H1 (cell line): ENCODE data around the gene QPCT. TPM values are rescaled to one million over a fixed set of nuclear protein-coding genes. Genes with fewer than 3 reads are reported as not detected.

Experiments
- CTCF ChIA-PET: fragments of 300-600 bp; sonication (Branson Sonifier 250); formaldehyde crosslinking; loops from one replicate; lab custom pipeline; 2021; ENCODE audit not compliant: partially characterized antibody; lab: Charles Lee
- POLR2A ChIA-PET: fragments of 300-600 bp; sonication (Branson Sonifier 250); formaldehyde crosslinking; loops from one replicate; lab custom pipeline; 2021; ENCODE audit warnings: inconsistent platforms; ENCODE audit not compliant: partially characterized antibody; lab: Charles Lee
- DNase-seq, 2 experiments: peaks; one replicate each; pipeline versions ENCODE4 v3.0.0 to v3.0.0-alpha.2; 2010 to 2022; ENCODE audit warnings: low spot score in 2 of 2, low read depth in 1 of 2, mixed read lengths in 1 of 2
- FAIRE-seq: peaks from 2 replicates; lab custom pipeline; 2011; peaks lifted over from hg19 to GRCh38; lab: Jason Lieb, UNC
- H2AFZ ChIP-seq: 2 replicates; pipeline ENCODE4 v1.8.1; 2012; ENCODE audit warnings: low read length, inconsistent platforms
- H2AK5ac ChIP-seq: 2 replicates; pipeline ENCODE4 v1.6.1; 2013; ENCODE audit warnings: low read depth, low read length
- H2BK120ac ChIP-seq: replicated peaks from 2 replicates; pipeline ENCODE3; 2013; ENCODE audit warnings: low read depth, low read length, inconsistent platforms
- H2BK12ac ChIP-seq: 2 replicates; pipeline ENCODE4 v1.6.1; 2013; ENCODE audit warnings: low read depth, low read length
- H2BK15ac ChIP-seq: 2 replicates; pipeline ENCODE4 v1.6.1; 2013; ENCODE audit warnings: low read length
- H2BK20ac ChIP-seq: 2 replicates; pipeline ENCODE4 v1.6.1; 2013; ENCODE audit warnings: low read length
- H2BK5ac ChIP-seq: 2 replicates; pipeline ENCODE4 v1.6.1; 2013; ENCODE audit warnings: low read depth, low read length
- H3K14ac ChIP-seq: 2 replicates; pipeline ENCODE4 v1.6.1; 2013; ENCODE audit warnings: inconsistent platforms; ENCODE audit not compliant: insufficient read length
- H3K18ac ChIP-seq: 2 replicates; pipeline ENCODE4 v1.6.1; 2013; ENCODE audit warnings: low read length; ENCODE audit errors: extremely low read depth
- H3K23ac ChIP-seq: 2 replicates; pipeline ENCODE4 v1.6.1; 2013; ENCODE audit warnings: inconsistent platforms; ENCODE audit not compliant: insufficient read length
- H3K23me2 ChIP-seq: 2 replicates; pipeline ENCODE4 v1.6.1; 2013; ENCODE audit warnings: low read depth, low read length
- H3K27ac ChIP-seq: 2 replicates; pipeline ENCODE4 v1.6.1; 2011; ENCODE audit warnings: low read depth, low read length, inconsistent platforms
- H3K27me3 ChIP-seq, 4 experiments: replicated peaks in 1 of 4; 1 replicate in 1 of 4; 2 replicates in 3 of 4; pipeline versions ENCODE4 v1.6.1 to v1.8.1; 2011 to 2013; ENCODE audit warnings: low read length in 3 of 4, mild to moderate bottlenecking in 3 of 4, inconsistent platforms in 2 of 4, mixed read lengths in 2 of 4, moderate library complexity in 1 of 4; ENCODE audit not compliant: control insufficient read depth in 3 of 4, insufficient read depth in 3 of 4; ENCODE audit errors: extremely low read depth in 1 of 4
- H3K36me3 ChIP-seq, 4 experiments: 2 replicates each; pipeline versions ENCODE4 v1.6.1 to v1.8.1; 2011 to 2013; ENCODE audit warnings: mild to moderate bottlenecking in 4 of 4, low read length in 3 of 4, moderate library complexity in 2 of 4, control low read depth in 1 of 4, inconsistent platforms in 1 of 4; ENCODE audit not compliant: insufficient read depth in 4 of 4, control insufficient read depth in 2 of 4
- H3K4ac ChIP-seq: replicated peaks from 2 replicates; pipeline ENCODE3; 2013; ENCODE audit warnings: low read length, low read depth, mixed read lengths, inconsistent platforms; ENCODE audit not compliant: insufficient read length
- H3K4me1 ChIP-seq, 4 experiments: replicated peaks in 1 of 4; 1 replicate in 1 of 4; 2 replicates in 3 of 4; pipeline versions ENCODE4 v1.6.1 to v1.8.1; 2011 to 2013; ENCODE audit warnings: low read length in 3 of 4, inconsistent platforms in 2 of 4, mixed read lengths in 1 of 4; ENCODE audit not compliant: insufficient read depth in 4 of 4, control insufficient read depth in 3 of 4
- H3K4me2 ChIP-seq, 2 experiments: 2 replicates each; pipeline versions ENCODE4 v1.6.1 to v1.8.1; 2011 to 2013; ENCODE audit warnings: low read depth in 2 of 2, low read length in 2 of 2, control low read depth in 1 of 2, inconsistent platforms in 1 of 2, mild to moderate bottlenecking in 1 of 2; ENCODE audit not compliant: insufficient read depth in 1 of 2
- H3K4me3 ChIP-seq, 4 experiments: fragments of 200-600, 300-600 bp in 1 of 4; sonication (generic), shearing (Covaris generic), sonication (Bioruptor Twin) in 1 of 4; 2 replicates each; pipeline versions ENCODE4 v1.5.1 to v1.8.1; 2011 to 2016; ENCODE audit warnings: low read length in 4 of 4, low read depth in 3 of 4, control low read depth in 2 of 4, inconsistent platforms in 2 of 4, mild to moderate bottlenecking in 2 of 4, mixed read lengths in 1 of 4, moderate library complexity in 1 of 4; ENCODE audit not compliant: insufficient read depth in 2 of 4; ENCODE audit errors: extremely low read depth in 1 of 4
- H3K56ac ChIP-seq: replicated peaks from 2 replicates; pipeline ENCODE3; 2013; ENCODE audit warnings: low read depth, mild to moderate bottlenecking, mixed read lengths, low read length, inconsistent platforms; ENCODE audit not compliant: insufficient read length
- H3K79me1 ChIP-seq: 2 replicates; pipeline ENCODE4 v1.6.1; 2013; ENCODE audit warnings: low read depth, low read length, control low read depth
- H3K79me2 ChIP-seq, 2 experiments: 2 replicates each; pipeline versions ENCODE4 v1.6.1 to v1.8.1; 2012 to 2013; ENCODE audit warnings: low read length in 2 of 2, mild to moderate bottlenecking in 2 of 2, inconsistent platforms in 1 of 2; ENCODE audit not compliant: insufficient read depth in 2 of 2, control insufficient read depth in 1 of 2
- H3K9ac ChIP-seq, 4 experiments: replicated peaks in 1 of 4; 1 replicate in 1 of 4; 2 replicates in 3 of 4; pipeline versions ENCODE4 v1.6.1 to v1.8.1; 2011 to 2013; ENCODE audit warnings: low read depth in 3 of 4, low read length in 3 of 4, control low read depth in 2 of 4, mild to moderate bottlenecking in 2 of 4, moderate library complexity in 2 of 4, inconsistent platforms in 1 of 4; ENCODE audit errors: extremely low read depth in 1 of 4
- H3K9me3 ChIP-seq, 2 experiments: 2 replicates each; pipeline versions ENCODE4 v1.6.1 to v1.8.1; 2012 to 2013; ENCODE audit warnings: mild to moderate bottlenecking in 2 of 2, moderate library complexity in 2 of 2, control low read depth in 1 of 2, inconsistent platforms in 1 of 2, low read depth in 1 of 2, low read length in 1 of 2, mixed read lengths in 1 of 2; ENCODE audit not compliant: insufficient read depth in 2 of 2
- H4K20me1 ChIP-seq, 2 experiments: replicated peaks in 1 of 2; 2 replicates each; pipeline versions ENCODE3 to v1.8.1; 2011 to 2013; ENCODE audit warnings: inconsistent platforms in 2 of 2, low read length in 2 of 2, mild to moderate bottlenecking in 1 of 2; ENCODE audit not compliant: insufficient read depth in 2 of 2, control insufficient read depth in 1 of 2
- H4K5ac ChIP-seq: 2 replicates; pipeline ENCODE4 v1.6.1; 2013; ENCODE audit warnings: low read length, low read depth, mixed read lengths, inconsistent platforms; ENCODE audit not compliant: insufficient read length
- H4K8ac ChIP-seq: 2 replicates; pipeline ENCODE4 v1.8.0; 2013; ENCODE audit warnings: mild to moderate bottlenecking, moderate library complexity, low read length, inconsistent platforms; ENCODE audit not compliant: insufficient read depth; ENCODE audit errors: extremely low read depth
- H4K91ac ChIP-seq: replicated peaks from 2 replicates; pipeline ENCODE3; 2013; ENCODE audit warnings: low read length, mixed read lengths, inconsistent platforms; ENCODE audit not compliant: insufficient read length
- CHD1 ChIP-seq: IDR thresholded peaks from 2 replicates; pipeline ENCODE4 v1.6.1; 2012; ENCODE audit warnings: low read depth, low read length, improper control_type of control experiment
- CHD2 ChIP-seq: IDR thresholded peaks from 2 replicates; pipeline ENCODE4 v1.6.1; 2012; ENCODE audit warnings: low read length, improper control_type of control experiment
- FOSL1 ChIP-seq: IDR thresholded peaks from 2 replicates; pipeline ENCODE4 v1.6.1; 2011; ENCODE audit warnings: mild to moderate bottlenecking, low read depth, low read length, moderate library complexity; ENCODE audit not compliant: insufficient read depth
- JUN ChIP-seq: IDR thresholded peaks from 2 replicates; pipeline ENCODE4 v1.6.1; 2011; ENCODE audit warnings: low read depth, mild to moderate bottlenecking, improper control_type of control experiment, low read length
- KDM5A ChIP-seq: fragments of 200-600 bp; IDR thresholded peaks from 2 replicates; pipeline ENCODE4 v1.7.1; 2012; ENCODE audit warnings: mild to moderate bottlenecking, low read length, inconsistent platforms, mixed read lengths
- MAFK ChIP-seq: IDR thresholded peaks from 2 replicates; pipeline ENCODE4 v1.6.1; 2012; ENCODE audit warnings: low read depth, mild to moderate bottlenecking, improper control_type of control experiment, low read length
- MAX ChIP-seq: IDR thresholded peaks from 2 replicates; pipeline ENCODE4 v1.6.1; 2012; ENCODE audit warnings: inconsistent platforms
- POU5F1 ChIP-seq: IDR thresholded peaks from 2 replicates; pipeline ENCODE4 v1.6.1; 2011; ENCODE audit warnings: low read depth, mild to moderate bottlenecking, low read length, moderate library complexity
- SIN3A ChIP-seq, 2 experiments: IDR thresholded peaks in 1 of 2; conservative IDR thresholded peaks in 1 of 2; 2 replicates each; pipeline ENCODE4 v1.6.1; 2011 to 2012; ENCODE audit warnings: low read length in 2 of 2, improper control_type of control experiment in 1 of 2, low read depth in 1 of 2, mild to moderate bottlenecking in 1 of 2
- SUZ12 ChIP-seq: fragments of 200-600 bp; sonication (generic); IDR thresholded peaks from 2 replicates; pipeline ENCODE4 v1.6.1; 2012; ENCODE audit warnings: mild to moderate bottlenecking, inconsistent platforms, low read length, moderate library complexity, mixed read lengths
- TCF12 ChIP-seq: IDR thresholded peaks from 2 replicates; pipeline ENCODE4 v1.6.1; 2011; ENCODE audit warnings: low read depth, mild to moderate bottlenecking, low read length
- WGBS, 2 experiments: shearing (Covaris generic) in 1 of 2; methylation state at CpG; one replicate each; pipeline versions ENCODE4 v1.1.6 to v1.1.7; 2013 to 2015; ENCODE audit warnings: low lambda C conversion rate in 2 of 2, mixed read lengths in 2 of 2, inconsistent platforms in 1 of 2, low coverage in 1 of 2, missing lambda C conversion rate in 1 of 2; ENCODE audit not compliant: insufficient replicate concordance in 2 of 2, insufficient coverage in 1 of 2, insufficient read length in 1 of 2; ENCODE audit errors: extremely low coverage in 1 of 2, missing lambda C conversion rate in 1 of 2; 5-methylcytosine and 5-hydroxymethylcytosine counted together
- polyA plus RNA-seq, 7 experiments: library from polyadenylated mRNA; depleted of rRNA in 3 of 7; stranded (reverse) in 5 of 7; unstranded in 2 of 7; fragments of >200 nt in 5 of 7; fragments of 200-250 nt in 2 of 7; gene quantifications; 1 replicate in 5 of 7; 2 replicates in 1 of 7; 4 replicates in 1 of 7; pipeline versions ENCODE4 v1.2.1 to v1.2.3, GENCODE V29; 2011 to 2013; ENCODE audit warnings: missing spikeins in 2 of 7, mixed read lengths in 2 of 7
- total RNA-seq: library from RNA; stranded (reverse); fragmentation: NEBNext Ultra II Directional; extraction: Animal tissue kit (Norgen Biotek cat#: 25700); gene quantifications from 2 replicates; pipeline ENCODE4 v1.2.1, GENCODE V29; 2021

QPCT gene
- total and polyA plus RNA-seq, 2 of the 8 experiments (the other 6 are each of a cell fraction or from before 2014, with no cell fraction given), result 4.0 to 4.3 TPM

- no peaks in the 10 kb centered on the region for H3K79me1 ChIP-seq
- H3K36me3 ChIP-seq, result no peaks in the 10 kb centered on the region
- H4K20me1 ChIP-seq, result no peaks in the 10 kb centered on the region
- no peak overlapping the region for H4K91ac ChIP-seq
- no peak overlapping the region for H3K4ac ChIP-seq
- no peak overlapping the region for H3K14ac ChIP-seq
- H3K56ac ChIP-seq, result no peak overlapping the region
- no peak for TF ChIP-seq SUZ12
- no peak for TF ChIP-seq TCF12
- no peak for TF ChIP-seq KDM5A
- TF ChIP-seq SIN3A (conservative IDR thresholded peaks at IDR 0.05 in 1 of 2, IDR thresholded peaks at IDR 0.05 in 1 of 2; ENCODE audit: low read depth in 1 of 2, low read length in 2 of 2), result no peak
- no peak for TF ChIP-seq CHD2
- no peak for TF ChIP-seq POU5F1
- TF ChIP-seq FOSL1, result no peak
- TF ChIP-seq JUN, result no peak
- TF ChIP-seq MAX, result no peak
- no peak for TF ChIP-seq MAFK
- no peak for TF ChIP-seq CHD1
- H2BK120ac ChIP-seq, result no peak overlapping the region
- H2AFZ ChIP-seq, result no peak overlapping the region
- POLR2A ChIA-PET, result no interaction called here
- H2BK15ac ChIP-seq, result no peak overlapping the region
- no peak overlapping the region for H4K8ac ChIP-seq
- H3K27ac ChIP-seq, result no peak overlapping the region
- H3K9me3 ChIP-seq, result no peaks in the 10 kb centered on the region
- CTCF ChIA-PET, result interaction anchor here (0.8 to 8.5 kb wide), 4 partner anchors 48 to 467 kb away, joined by 3 to 132 read pairs (median 6); no protein-coding TSS in a partner anchor
- no peak overlapping the region for H2BK20ac ChIP-seq
- no peaks in the 10 kb centered on the region for H3K4me1 ChIP-seq
- DNase-seq (no peak), FAIRE-seq (no peak)
- no peak overlapping the region for H2AK5ac ChIP-seq
- H2BK12ac ChIP-seq, result no peak overlapping the region
- no peak overlapping the region for H3K4me3 ChIP-seq
- H3K4me2 ChIP-seq, result no peak overlapping the region
- no peak overlapping the region for H2BK5ac ChIP-seq
- no peaks in the 10 kb centered on the region for H3K23me2 ChIP-seq
- no peak overlapping the region for H3K18ac ChIP-seq
- H3K23ac ChIP-seq, result no peak overlapping the region
- no peaks in the 10 kb centered on the region for H3K27me3 ChIP-seq
- 92% methylated on average over 6 of the region's 6 CpGs; no CpG with 5 or more reads in 1 of the 2 experiments for WGBS, 2 experiments
- H4K5ac ChIP-seq, result no peak overlapping the region
- H3K79me2 ChIP-seq, result no peaks in the 10 kb centered on the region
- H3K9ac ChIP-seq, result no peak overlapping the region
Measured at GRCh38 chr2:37418956-37419355, 74.5 kb downstream of the QPCT start.
